IPS-15b (cell line): ENCODE measurements around the gene PRSS56.
"Not testable (repeated sequence)": the region's sequence is repeated elsewhere in the genome, so short reads cannot be mapped to it uniquely, and the experiment has no call there.

Experiments
- H3K27me3 ChIP-seq: one replicate; pipeline ENCODE4 v1.6.1; 2013; ENCODE audit warnings: low read length; ENCODE audit not compliant: control insufficient read depth, insufficient read depth
- H3K36me3 ChIP-seq: one replicate; pipeline ENCODE4 v1.6.1; 2013; ENCODE audit warnings: low read length; ENCODE audit not compliant: control insufficient read depth, insufficient read depth
- H3K4me1 ChIP-seq: one replicate; pipeline ENCODE4 v1.6.1; 2013; ENCODE audit warnings: mild to moderate bottlenecking, low read length; ENCODE audit not compliant: control insufficient read depth, insufficient read depth
- H3K4me3 ChIP-seq: one replicate; pipeline ENCODE4 v1.5.1; 2013; ENCODE audit warnings: low read depth, low read length
- H3K9ac ChIP-seq: one replicate; pipeline ENCODE4 v1.6.1; 2013; ENCODE audit warnings: low read depth, mild to moderate bottlenecking, low read length
- H3K9me3 ChIP-seq: one replicate; pipeline ENCODE4 v1.6.1; 2013; ENCODE audit warnings: mild to moderate bottlenecking, low read length; ENCODE audit not compliant: control insufficient read depth, insufficient read depth

PRSS56 gene

GRCh38 chr2:232551776-232552175 lies 31.6 kb downstream of the PRSS56 start:
- H3K4me3 ChIP-seq: peak overlapping the region; percentile 99
- H3K27me3 ChIP-seq: no peaks in the 10 kb centered on the region
- peak overlapping the region; percentile 88 for H3K9ac ChIP-seq
- peaks cover 7% of the 10 kb centered on the region for H3K36me3 ChIP-seq
- peaks cover 6% of the 10 kb centered on the region for H3K4me1 ChIP-seq
- H3K9me3 ChIP-seq: no peaks in the 10 kb centered on the region

DNA sequence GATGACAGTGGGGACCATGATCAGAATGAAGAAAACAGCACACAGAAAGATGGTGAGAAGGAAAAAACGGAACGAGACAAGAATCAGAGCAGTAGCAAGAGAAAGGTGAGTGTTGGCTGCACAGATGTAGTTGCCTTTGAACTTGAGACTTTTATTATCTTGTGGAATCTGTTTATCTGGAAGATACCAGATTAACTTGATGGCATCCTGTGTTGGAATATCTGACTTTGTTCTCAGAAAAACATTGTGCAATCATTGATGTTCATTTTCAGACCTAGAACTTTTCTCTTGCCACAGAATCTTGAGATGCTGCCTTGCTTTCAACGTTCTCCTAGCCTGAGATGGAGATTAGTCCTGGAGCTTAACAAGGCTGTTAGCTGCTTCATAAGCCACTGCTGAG lies 36.2 kb downstream of the PRSS56 start:
- peaks cover 4% of the 10 kb centered on the region for H3K4me1 ChIP-seq
- H3K9me3 ChIP-seq: no peaks in the 10 kb centered on the region
- no peak overlapping the region for H3K4me3 ChIP-seq
- peaks cover 4% of the 10 kb centered on the region for H3K36me3 ChIP-seq
- H3K9ac ChIP-seq: no peak overlapping the region
- no peaks in the 10 kb centered on the region for H3K27me3 ChIP-seq

DNA sequence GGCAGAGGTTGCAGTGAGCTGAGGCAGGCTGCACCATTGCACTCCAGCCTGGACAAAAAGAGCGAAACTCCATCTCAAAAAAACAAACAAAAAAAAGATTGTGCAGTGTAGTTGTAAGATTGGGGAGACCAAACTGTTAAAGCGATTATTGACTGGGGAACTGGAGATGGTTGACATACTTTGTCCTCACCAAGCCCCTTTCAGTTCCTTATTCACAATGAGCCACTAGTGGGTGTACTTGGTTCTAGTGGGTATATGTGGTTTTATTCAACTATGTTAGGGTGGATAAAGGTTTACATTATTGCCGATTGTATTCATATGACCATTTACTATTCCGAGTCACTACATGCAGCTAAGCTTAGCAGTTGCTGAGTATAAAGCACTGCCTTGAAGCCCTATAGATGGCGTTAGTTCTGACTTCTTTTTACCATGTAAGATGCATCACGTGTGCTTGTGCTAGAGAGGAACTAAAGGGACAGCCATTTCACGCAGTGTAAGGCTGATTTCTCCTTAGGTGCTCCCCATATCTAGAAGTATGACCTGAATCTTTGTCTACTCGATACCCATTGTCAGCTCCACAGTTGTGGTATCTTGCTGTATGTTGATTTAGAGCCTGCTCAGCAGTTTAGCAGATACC lies 42.4 kb downstream of the PRSS56 start:
- H3K9me3 ChIP-seq: no peaks in the 10 kb centered on the region
- no peak overlapping the region for H3K9ac ChIP-seq
- peaks cover 16% of the 10 kb centered on the region for H3K36me3 ChIP-seq
- no peaks in the 10 kb centered on the region for H3K27me3 ChIP-seq
- H3K4me3 ChIP-seq: no peak overlapping the region
- no peaks in the 10 kb centered on the region for H3K4me1 ChIP-seq

GRCh38 chr2:232563580-232563979 lies 43.4 kb downstream of the PRSS56 start:
- Histone ChIP-seq H3K4me3 (no peak overlapping the region), H3K4me1 (no peaks in the 10 kb centered on the region), H3K9me3 (no peaks in the 10 kb centered on the region), H3K36me3 (peaks cover 19% of the 10 kb centered on the region), H3K9ac (no peak overlapping the region), H3K27me3 (no peaks in the 10 kb centered on the region)

DNA sequence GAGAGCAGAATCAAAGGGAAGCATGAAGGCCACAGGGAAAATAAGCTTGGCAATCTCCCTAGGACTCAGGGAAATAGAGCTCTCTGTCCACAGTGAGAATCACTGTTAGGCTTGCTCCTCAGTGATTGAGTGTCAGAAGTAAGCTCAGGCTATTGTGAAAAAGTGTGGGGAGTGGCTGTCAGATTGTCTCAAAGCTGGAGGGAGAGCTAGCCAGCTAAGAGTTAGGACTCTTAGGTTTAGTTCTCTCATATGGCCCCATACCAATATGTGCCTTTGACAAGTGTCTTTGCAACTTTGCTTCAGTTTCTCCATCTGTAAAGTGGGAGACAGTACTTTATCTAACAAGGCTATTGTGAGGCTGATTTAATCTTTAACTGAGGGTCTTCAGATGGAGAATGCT lies 47.5 kb downstream of the PRSS56 start:
- Histone ChIP-seq H3K9ac (no peak overlapping the region), H3K36me3 (peaks cover 29% of the 10 kb centered on the region)

GRCh38 chr2:232568161-232568560 lies 48.0 kb downstream of the PRSS56 start:
- Histone ChIP-seq H3K27me3 (no peaks in the 10 kb centered on the region), H3K4me3 (no peak overlapping the region), H3K9ac (no peak overlapping the region), H3K36me3 (peaks cover 29% of the 10 kb centered on the region), H3K4me1 (no peaks in the 10 kb centered on the region), H3K9me3 (no peaks in the 10 kb centered on the region)

More for the DNA sequence above, 47.5 kb downstream of the PRSS56 start:
- Histone ChIP-seq H3K27me3 (no peaks in the 10 kb centered on the region), H3K9me3 (no peaks in the 10 kb centered on the region), H3K4me1 (no peaks in the 10 kb centered on the region), H3K4me3 (no peak overlapping the region)

DNA sequence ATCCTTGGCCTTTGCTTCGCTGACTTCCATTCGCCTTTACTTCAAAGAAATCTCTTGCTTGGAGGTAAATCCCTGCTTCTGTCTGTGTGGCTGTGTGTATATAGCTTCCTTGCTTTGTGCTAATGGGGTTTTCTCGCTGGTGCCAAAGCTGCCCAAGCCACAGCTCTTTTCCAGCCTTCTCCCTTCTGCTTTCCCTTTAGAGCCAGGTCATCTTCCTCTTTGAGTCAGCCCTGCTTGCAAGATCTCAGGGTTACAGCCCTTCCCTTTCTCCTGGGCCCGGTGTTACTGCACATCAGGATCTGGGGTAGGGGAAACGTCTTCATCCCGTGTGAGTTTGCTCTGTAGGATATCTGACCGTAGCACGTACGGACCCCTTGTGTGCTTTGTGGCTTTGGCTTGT lies 49.4 kb downstream of the PRSS56 start:
- Histone ChIP-seq H3K9ac (no peak overlapping the region), H3K36me3 (peaks cover 33% of the 10 kb centered on the region), H3K27me3 (no peaks in the 10 kb centered on the region), H3K9me3 (no peaks in the 10 kb centered on the region), H3K4me1 (no peaks in the 10 kb centered on the region), H3K4me3 (no peak overlapping the region)

GRCh38 chr2:232570481-232570880 lies 50.3 kb downstream of the PRSS56 start:
- H3K36me3 ChIP-seq: peaks cover 30% of the 10 kb centered on the region
- not testable (repeated sequence) for H3K9me3 ChIP-seq, H3K4me1 ChIP-seq, H3K4me3 ChIP-seq, H3K9ac ChIP-seq, H3K27me3 ChIP-seq

DNA sequence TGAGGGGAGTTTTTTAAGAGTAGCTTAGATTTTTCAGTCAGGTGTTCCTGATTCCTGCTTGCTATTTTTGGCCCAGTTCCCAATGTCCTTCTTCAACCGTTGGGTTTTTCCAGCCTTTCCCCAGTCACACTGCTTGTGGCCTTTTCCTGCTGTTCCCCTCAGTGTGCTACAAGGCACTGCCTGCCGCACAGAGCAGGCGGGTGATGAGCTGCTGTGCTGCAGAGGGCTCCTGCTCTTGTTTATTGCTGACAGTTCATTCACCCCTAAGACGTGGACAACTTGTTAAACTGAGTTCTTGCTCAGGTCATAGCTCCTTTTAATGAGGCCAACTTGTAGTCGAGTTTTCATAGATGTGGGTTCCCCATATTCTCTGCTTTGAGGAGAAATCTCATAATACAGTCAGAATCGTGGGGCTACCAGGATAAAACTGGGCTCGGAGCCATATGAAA lies 50.9 kb downstream of the PRSS56 start:
- Histone ChIP-seq H3K36me3 (peaks cover 30% of the 10 kb centered on the region), H3K9me3 (no peaks in the 10 kb centered on the region)

GRCh38 chr2:232573042-232573441 lies 52.9 kb downstream of the PRSS56 start:
- Histone ChIP-seq H3K4me3 (no peak overlapping the region), H3K9ac (no peak overlapping the region), H3K27me3 (no peaks in the 10 kb centered on the region), H3K4me1 (no peaks in the 10 kb centered on the region), H3K9me3 (no peaks in the 10 kb centered on the region), H3K36me3 (peaks cover 15% of the 10 kb centered on the region)

More for the DNA sequence above, 50.9 kb downstream of the PRSS56 start:
- H3K9ac ChIP-seq: no peak overlapping the region
- H3K4me3 ChIP-seq: no peak overlapping the region
- no peaks in the 10 kb centered on the region for H3K27me3 ChIP-seq
- no peaks in the 10 kb centered on the region for H3K4me1 ChIP-seq

DNA sequence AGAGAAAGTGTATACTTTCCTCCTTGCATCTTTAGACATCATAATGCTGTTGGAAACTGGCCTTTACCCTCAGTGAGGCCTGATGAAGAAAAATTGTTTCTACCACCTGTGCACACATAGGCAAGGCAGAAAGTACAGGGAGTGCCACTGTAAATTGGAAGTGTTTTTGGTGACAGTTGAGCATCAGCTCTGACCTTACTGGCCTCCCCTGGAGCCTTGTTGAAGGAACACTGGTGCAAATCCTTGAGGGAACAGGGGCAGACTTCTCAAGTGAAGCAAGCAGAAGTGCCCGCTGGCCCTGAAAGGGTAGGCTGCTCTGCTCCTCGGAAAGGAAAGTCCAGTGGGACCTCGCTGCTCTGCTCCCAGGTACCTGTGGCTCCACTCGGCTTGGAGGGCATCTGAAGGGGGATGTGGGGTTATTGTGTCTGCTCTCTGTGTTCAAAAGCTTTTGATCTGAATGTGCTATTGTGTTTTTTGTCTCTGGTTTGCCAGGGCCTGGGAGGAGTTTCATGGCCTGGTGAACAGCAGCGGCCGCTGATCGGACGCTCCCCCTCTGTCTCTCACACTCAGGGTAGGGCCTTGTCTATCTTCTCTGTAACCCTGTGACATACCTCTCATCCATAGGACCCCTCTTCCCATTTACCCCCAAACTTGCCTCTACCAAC lies 53.7 kb downstream of the PRSS56 start:
- no peaks in the 10 kb centered on the region for H3K27me3 ChIP-seq
- no peaks in the 10 kb centered on the region for H3K4me1 ChIP-seq
- peaks cover 15% of the 10 kb centered on the region for H3K36me3 ChIP-seq
- H3K4me3 ChIP-seq: no peak overlapping the region
- no peaks in the 10 kb centered on the region for H3K9me3 ChIP-seq
- H3K9ac ChIP-seq: no peak overlapping the region

- Histone ChIP-seq H3K4me3 (no peak overlapping the region), H3K4me1 (no peaks in the 10 kb centered on the region), H3K27me3 (no peaks in the 10 kb centered on the region), H3K9me3 (no peaks in the 10 kb centered on the region), H3K9ac (peak overlapping the region; percentile 24), H3K36me3 (peaks cover 8% of the 10 kb centered on the region)
Observed at GRCh38 chr2:232574674-232575403, 54.7 kb downstream of the PRSS56 start.
